SIG-M5 treated with dmso at 0.1 percent for 504 hours (cell line): ENCODE measurements around the gene CERS2.

Experiments used
- DNase-seq: peaks from one replicate; lab custom pipeline; 2025; ENCODE audit not compliant: unreplicated experiment; lab: John Stamatoyannopoulos, UW

Gene CERS2, protein sequence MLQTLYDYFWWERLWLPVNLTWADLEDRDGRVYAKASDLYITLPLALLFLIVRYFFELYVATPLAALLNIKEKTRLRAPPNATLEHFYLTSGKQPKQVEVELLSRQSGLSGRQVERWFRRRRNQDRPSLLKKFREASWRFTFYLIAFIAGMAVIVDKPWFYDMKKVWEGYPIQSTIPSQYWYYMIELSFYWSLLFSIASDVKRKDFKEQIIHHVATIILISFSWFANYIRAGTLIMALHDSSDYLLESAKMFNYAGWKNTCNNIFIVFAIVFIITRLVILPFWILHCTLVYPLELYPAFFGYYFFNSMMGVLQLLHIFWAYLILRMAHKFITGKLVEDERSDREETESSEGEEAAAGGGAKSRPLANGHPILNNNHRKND

DNA sequence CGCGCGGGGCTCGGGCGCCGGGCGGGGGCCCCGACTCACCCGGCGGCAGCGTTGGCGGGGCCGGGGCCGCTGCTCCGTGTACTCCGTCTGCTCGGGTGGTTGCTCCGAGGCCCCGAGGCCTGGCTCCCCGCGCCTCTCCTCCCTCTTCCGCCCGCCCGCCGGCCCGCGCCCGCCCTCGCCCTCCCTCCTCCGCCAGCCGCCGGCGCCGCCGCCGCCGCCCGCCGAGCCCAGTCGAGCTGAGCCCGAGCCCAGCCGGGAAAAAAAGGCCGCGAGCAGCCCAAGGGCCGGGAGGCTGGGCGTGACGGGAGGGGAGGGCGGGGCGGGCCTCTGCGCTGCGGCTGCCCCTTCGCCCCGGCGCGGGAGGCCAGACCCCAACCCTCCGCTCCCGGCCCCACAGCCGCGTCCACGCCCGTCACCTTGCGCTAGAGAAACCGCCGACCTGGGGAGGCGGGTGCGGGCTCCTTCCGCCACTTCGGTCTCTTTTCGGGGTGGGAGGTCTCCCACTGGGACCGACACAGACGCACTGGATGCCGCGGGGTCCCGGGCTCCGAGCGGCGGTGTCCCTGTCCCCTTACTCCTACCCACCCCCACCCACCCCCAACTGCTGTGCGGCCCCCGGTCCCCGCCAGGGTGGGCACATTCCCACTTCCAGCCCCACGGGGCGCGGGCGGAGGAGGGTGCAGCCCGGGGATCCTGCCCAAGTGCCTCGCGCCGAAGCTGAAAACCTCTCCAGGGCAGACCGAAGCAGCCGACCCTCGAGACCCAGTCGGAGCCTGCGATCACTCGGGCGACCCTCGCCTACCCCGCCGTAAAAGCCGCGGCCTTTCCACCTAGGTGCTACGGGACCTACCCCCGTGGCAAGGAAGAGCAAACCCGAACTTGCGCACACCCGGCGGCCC is at the start of gene CERS2:
TSS of gene CERS2 (minus strand) at position 256 of the 899 bp plus-strand sequence. CDS start 5,745 bp downstream, outside the sequence.
- DNase-seq: peak; percentile 73

DNA sequence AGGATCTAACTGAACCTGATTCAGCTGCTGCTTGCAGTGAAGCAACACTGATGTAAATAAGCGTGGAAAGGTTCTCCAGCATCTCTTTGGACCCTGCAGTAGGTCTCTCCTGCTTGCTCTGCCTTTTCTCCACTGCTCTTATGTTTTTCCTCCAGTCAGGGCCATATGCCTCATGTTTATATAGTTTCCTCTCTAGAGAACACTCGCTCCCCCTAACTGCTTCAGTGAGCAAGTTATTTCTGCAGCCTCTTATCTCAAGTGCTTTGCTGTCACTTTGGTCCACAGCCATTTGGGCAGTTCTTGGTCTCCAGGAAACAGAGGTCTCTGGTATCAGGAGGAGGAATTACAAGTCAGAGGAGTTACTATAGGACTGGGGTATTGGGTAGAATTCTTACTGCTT is 38.9 kb upstream of the CERS2 start:
- no peak for DNase-seq

DNA sequence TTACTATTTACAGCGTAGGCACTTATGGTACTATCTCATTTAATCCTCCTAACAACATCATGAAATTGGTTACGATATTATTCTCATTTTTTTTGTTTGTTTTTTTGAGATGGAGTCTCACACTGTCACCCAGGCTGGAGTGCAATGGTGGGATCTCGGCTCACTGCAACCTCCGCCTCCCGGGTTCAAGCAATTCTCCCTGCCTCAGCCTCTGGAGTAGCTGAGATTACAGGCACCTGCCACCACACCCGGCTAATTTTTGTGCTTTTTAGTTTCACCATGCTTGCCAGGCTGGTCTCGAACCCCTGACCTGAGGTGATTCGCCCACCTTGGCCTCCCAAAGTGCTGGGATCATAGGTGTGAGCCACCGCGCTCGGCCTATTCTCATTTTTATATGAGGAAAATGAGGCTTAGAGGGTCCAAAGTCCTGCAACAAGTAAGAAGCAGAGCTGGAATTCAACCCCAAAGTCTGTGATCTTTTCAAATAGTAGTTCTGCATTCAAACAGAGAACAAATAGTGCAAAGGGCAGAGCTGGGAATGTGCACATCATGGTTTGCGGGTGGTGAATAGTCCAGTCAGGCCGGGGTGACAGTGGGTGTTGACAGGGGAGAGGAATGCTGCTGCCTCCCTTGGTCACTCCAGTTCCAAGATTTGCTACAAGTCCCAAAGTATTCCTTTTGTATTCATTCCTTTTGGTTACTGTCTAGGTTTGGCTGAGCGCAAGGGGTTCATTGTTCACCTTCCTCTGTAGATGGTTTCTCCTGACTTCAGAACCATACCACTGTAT is 38.2 kb upstream of the CERS2 start:
- no peak for DNase-seq

DNA sequence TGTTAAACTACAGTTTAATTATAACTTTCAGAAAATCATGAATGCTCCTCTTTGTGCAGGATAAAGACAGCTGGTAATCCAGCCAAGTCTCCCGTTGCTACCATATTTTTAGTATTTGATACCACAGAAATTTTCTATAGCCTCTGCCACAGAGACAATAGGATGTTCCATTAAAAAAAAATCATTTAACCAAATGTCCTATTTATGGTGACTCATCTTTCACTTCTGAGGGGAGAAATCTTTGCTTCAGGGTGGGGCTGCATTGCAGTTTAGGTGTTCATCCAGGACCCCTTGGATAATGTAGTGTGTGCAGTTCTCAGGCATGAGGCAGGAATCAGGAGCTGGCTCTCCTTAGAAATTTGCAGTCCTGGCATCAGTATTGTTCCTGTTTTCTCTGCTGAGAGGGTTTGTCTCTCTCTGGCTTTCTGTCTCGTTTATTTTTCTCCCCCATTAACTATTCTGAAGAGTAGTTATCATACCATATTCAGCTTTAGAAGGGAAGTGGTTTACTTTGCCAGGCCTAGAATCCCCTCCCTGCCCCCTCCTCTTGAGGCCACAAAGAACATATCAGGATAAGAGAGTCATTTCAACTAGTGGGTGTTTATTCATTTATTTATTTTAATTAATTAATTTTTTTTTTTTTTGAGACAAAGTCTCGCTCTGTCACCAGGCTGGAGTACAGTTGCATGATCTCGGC is 36.7 kb upstream of the CERS2 start:
- DNase-seq: no peak

DNA sequence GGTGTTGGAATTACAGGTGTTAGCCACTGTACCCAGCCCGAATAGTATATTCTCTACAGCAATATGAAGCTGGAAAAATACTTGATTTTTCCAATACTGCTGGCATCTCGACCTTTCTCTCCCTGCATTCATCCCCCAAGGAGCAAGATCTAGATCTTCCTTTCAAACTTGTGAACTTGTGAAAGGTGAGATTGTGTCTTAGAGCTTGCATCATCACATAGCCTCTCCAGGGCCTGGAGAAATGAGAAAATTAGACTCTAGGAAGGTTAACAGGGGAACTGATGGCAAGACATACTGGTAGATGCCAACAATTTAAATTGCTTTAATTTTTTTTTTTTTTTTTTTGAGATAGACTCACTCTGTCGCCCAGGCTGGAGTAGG is 35.7 kb upstream of the CERS2 start:
- DNase-seq: no peak

DNA sequence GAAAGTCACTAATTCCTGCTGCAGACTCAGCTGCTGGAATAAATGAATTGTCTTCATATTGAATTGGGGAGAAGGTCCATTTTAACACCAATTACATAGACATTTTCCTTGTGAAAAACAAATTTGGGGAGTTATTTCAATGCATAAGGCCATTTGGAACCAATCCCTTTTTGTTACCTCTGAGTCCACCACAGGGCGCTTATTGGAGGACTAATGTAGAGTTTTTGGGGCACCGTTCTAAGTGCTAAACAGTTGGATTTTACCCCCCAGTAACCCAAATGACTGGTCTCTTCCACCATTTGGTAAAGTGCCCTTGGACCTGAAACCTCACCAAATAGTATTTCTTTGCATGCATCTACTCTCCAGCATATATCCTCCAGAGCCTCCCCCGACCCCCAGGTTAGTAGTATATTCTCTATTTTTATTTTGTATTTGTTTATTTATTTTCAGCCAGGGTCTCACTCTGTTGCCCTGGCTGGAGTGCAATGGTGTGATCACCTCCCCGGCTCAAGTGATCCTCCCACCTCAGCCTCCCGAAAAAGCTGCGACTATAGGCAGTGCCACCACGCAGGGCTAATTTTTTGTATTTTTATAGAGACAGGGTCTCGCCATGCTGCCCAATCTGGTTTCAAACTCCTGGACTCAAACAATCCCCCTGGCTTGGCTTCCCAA is 35.2 kb upstream of the CERS2 start:
- no peak for DNase-seq

DNA sequence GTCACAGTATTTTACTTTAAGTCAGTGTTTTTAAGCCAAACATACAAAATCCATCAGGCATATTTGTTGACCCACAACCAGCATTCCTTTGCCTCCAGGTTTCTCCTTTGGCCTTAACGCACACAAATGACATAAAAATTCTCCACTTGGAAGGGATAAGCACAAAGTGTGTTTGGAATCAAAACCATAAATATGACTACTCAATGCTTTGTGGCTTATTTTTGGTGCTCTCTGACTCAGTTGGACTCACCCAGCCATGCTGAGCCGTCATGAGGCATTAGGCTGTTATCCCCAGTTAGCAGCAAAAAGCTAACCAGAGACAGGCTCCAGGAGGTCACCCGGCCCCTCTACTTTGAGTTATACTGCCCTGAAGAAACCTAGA is 34.6 kb upstream of the CERS2 start:
- no peak for DNase-seq

DNA sequence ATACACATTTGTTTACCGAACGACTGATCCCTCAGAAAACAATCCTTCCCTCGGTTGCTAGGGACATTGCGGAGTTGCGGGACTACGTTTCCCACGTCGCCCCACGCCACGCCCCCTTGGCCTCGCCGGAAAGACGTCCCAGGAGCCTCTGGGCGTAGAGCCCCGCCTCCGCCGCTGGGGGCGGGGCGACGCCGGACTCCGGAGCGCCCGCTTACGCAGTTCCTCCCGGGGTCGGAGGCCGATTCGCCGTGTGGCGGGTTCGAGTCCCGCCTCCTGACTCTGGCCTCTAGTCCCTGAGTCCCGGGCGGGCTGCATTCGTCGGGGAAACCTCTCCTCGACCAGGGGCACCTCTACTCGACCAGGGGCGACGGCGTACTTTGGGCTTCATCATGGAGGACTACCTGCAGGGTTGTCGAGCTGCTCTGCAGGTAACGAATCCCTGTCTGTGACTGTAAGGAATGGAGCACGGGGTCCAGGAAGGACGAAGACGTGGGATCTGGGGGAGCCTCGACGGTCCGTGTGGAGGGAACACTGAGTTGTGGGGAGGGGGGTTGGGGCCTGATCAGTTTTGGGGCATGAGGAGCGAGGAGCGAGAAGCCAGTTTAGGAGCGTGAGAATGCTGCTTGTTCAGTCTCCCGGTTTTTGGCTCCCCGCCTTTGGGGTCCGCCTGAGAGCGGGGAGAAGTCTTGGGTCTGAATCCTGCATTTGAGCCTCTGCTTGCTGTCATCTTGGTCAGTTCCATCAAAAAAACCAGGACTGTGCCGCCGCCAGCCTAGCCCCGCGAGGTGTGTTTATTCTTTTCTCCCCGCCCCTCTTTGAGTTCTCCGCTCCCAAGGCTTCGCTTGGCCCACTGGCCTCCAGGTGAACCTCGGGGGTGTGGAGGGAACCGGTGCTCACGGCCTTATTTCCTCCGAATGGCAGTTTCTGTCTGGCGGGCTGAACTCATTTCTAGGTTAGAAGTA is 33.9 kb upstream of the CERS2 start, which contains the start of gene PRUNE1:
TSS of gene PRUNE1 (plus strand) at position 206 of the 962 bp plus-strand sequence. CDS start at position 390, 184 bp downstream.
- DNase-seq: peak; percentile 98

DNA sequence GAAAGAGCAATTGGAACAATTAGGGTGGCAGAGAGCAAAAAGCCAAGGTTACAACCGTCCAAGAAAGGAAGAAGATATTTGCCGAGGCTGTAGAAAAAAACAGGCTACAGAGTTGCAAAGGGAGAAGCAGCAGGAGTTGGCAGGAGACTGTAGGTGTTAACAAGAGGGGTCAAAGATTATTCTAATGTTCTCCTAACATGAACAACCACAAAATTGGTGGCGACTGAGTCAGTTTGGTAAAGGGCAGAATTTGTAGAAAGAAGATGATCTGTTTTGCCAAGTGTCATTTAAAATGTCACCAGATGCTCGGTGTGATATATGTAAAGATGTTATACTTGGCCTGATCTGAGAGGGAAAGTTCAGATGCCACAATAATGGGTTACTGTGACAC is 33.2 kb upstream of the CERS2 start:
- no peak for DNase-seq

DNA sequence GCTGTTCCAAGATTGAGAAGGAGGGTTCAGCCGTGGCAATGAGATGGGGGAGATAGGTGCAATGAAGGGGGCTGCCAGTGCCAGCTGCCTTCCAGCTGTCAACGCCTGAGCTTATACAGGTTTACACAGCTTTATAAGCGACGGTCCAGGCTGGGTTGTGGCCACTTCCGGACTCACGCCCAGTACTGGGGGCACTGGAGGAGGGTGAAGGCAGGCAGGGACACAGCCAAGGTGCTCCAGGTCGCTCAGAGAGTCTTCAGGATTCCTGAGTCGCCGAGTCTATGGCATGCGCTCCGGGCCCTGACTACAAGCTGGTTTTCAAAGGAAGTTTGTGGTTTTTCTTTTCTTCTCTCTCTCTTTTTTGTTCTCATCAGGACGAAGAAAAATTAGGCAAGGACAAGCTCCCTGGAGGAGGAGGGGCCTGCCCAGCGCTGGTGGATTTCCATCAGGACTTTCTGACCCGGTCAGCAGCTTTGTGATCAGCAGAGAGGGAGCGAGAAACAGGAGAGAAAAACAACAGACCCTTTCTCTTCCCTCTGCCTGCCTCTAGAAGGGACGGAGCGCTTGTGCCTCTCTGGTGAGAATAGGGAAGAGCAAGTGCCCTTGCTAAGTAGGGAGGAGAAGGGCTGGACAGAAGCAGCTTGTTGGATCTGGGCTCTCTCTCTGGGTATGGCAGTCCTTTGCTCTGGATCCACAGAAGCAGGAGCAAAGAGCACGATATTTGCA is 31.9 kb upstream of the CERS2 start, which contains the start of gene MINDY1:
TSS of gene MINDY1 (minus strand) at position 576 of the 726 bp plus-strand sequence. CDS start 4,285 bp downstream, outside the sequence.
- DNase-seq: peak; percentile 97

DNA sequence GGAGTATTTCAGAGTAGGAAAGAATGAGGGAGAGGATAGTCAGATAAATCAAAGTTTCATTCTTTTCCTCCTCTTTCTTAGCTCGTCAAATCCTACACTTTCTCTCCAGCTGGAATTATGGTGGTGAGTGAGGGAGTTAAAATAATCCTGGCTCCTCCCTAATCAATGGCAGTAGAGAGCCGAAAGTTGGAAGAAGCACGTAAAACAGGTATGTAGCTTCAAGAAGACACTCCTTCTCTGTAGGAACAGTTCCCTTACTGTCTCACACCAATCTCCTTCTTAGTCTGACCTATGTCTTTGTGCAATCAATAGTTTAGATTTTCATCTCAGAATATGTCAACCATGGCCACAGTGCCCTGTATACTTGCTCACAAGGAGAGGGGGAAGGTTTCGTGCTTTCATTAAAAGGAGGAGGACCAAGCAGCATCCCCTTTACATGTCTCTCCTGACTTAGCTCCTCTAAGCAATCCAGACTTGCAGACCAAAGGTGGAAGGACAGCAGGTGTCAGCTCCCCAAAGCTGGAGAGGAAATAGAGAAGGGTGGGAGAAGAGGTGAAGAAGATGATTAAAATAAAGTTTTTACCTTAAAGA is 31.2 kb upstream of the CERS2 start:
- DNase-seq: no peak

DNA sequence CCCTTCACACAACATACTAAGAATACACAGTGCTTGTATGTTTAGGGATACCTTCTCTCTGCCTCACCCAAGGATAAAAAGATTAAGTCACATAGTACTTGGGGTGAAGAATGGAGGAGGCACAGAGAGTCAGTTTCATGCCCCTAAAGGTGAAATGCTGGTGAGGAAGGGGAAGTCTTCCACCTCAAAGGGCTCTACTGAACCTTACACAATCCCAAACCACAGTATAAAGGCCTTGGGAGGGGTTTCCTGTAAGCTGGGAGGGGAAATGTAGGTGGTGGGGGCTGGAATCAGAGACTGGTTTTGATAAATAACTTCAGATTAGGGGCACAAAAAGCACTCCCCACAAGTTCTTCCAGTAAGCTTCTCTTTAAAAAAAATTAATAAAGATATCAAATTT is 28.5 kb upstream of the CERS2 start:
- peak; percentile 78 for DNase-seq

DNA sequence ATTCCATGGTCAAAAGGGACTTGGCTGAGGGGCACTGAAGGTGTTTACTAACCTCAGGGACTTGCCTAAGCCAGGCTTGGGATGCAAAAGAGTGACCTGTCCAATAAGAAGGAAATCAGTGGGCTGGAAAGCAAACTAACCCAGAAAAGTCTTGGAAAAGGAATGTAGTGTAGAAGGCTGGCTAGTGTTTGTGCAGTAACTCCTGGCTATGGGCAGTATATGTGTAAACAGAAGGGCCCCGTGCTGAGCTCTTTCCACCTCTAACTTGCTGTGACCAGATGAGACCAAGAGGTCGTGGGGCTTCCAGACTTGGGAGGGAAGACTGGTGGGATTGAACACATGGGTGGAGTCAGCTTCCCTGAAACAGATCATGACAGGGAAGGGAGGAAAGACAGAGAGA is 28.0 kb upstream of the CERS2 start:
- DNase-seq: no peak

DNA sequence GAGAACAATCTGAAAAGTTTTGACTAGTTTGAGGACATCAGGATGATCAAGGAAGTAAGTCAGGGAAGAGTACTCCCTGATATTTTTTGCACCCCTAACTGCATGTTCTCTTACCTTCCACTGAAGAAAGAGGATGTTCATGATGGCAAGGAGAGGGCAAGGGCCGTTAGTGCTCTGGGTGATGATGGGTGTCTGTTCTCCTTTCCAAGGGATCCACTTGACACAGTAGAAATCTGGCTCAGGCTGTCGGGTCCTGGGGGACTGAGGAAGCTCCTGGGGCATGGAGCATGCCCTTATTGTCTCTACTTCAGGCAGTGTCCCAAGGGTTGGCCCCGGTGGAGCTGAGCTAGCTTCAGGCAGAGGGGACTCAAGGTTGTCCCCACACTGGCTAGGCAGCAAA is 27.4 kb upstream of the CERS2 start:
- DNase-seq: peak; percentile 61

DNA sequence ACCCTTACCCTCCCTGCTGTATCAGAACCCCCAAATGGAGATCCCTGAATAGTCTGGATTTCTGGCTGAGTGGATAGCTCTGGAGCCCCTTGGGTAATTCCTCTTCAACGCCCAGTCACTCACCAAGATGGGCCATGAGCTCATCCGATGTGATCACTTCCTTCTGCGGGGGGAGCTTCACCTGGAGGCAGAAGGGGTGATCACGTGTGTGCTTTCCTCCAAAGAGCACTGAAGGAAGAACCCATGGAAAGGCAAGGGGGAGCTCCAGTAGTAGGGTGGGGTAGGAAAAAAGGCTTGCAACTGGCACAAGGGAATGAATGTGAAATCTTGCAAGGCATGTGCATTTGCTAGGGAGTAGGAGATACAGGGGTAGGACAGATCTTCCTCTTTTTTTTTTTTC is 27.0 kb upstream of the CERS2 start:
- DNase-seq: peak; percentile 61

DNA sequence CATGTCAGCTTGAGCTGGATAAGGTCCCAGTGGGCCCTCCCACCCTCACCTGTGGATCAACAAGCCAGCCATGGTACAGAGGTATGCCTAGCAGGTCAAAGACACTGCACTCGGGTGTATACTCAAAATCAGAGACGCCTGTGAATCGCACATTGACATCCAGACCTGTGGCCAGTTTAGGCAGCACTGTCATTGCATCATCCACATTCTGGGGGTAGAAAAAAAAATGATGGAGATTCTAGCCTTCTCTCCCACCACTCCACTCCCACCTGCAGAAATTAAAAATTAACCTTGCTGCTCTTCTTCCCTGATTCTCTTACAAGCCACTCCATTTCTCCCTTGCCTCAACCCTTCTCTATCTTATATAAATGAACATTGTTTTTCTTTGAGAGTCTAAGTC is 25.8 kb upstream of the CERS2 start:
- DNase-seq: no peak

DNA sequence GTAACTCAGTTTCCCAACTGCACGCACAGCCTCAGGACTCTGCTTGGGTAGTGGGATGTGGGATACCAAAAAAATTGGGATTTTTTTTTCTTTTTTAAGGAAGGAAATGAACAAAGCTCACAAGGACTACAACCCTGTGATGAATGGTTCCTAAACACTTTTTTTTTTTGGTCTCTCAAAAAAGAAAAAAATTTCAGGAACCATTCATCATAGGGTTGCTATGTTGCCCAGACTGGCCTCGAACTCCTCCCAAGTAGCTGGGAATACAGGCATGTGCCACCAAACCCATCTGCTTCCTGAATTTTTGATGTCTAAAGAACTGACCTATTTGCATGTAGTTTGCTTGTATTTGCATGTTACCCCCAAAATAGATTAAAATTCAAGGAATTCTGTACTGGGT is 25.3 kb upstream of the CERS2 start:
- DNase-seq: no peak
